Measurements from ENCODE around the gene GATM. TPM values are rescaled to one million over a fixed set of nuclear protein-coding genes. Genes with fewer than 3 reads are reported as not detected.

Gene GATM
- total and polyA plus RNA-seq, 10 of the 15 experiments (the other 5 are each of a cell fraction or from before 2014, with no cell fraction given): 11.7 to 83.1 (median 38.2) TPM

- Histone ChIP-seq H3K9me3 (replicated peaks; ENCODE audit: control insufficient read depth, insufficient read depth, low read length) (no peaks in the 10 kb centered on the region), H2AFZ (ENCODE audit: control insufficient read depth, low read depth, low read length) (no peak overlapping the region), H3K27me3 (replicated peaks in 1 of 2; ENCODE audit: control insufficient read depth in 2 of 2, insufficient read depth in 2 of 2, low read length in 1 of 2) (no peaks in the 10 kb centered on the region), H3K79me2 (ENCODE audit: control insufficient read depth, insufficient read depth, low read length) (no peaks in the 10 kb centered on the region), H3K9ac (ENCODE audit: control insufficient read depth, insufficient read depth, low read length) (no peak overlapping the region), H4K20me1 (ENCODE audit: control insufficient read depth, insufficient read depth) (no peaks in the 10 kb centered on the region), H3K27ac (ENCODE audit: control insufficient read depth, insufficient read depth) (no peak overlapping the region), H3K4me2 (ENCODE audit: control insufficient read depth, insufficient read depth) (no peak overlapping the region), H3K36me3 (ENCODE audit: control insufficient read depth in 2 of 2, insufficient read depth in 2 of 2, low read length in 1 of 2) (no peaks in the 10 kb centered on the region), H3K4me3 (no peak overlapping the region), H3K4me1 (ENCODE audit: control insufficient read depth, insufficient read depth, low read length) (peaks cover 21% of the 10 kb centered on the region)
- ATAC-seq: no peak
- ChIA-PET CTCF (interaction anchor here (1.0 to 8.3 kb wide), 3 partner anchors 85 to 192 kb away, joined by 4 to 211 read pairs (median 67); no protein-coding TSS in a partner anchor), RAD21 (ENCODE audit: unreplicated experiment) (interaction anchor here (1.0 kb wide), 1 partner anchor 193 kb away, joined by 5 read pairs; no protein-coding TSS in a partner anchor), POLR2A (interaction anchor here (0.5 kb wide), 1 partner anchor 85 kb away, joined by 3 read pairs; no protein-coding TSS in a partner anchor), SMC1A (ENCODE audit: uncharacterized antibody, unreplicated experiment) (interaction anchor here (1.0 to 8.7 kb wide), 2 partner anchors 18 to 191 kb away, joined by 3 to 111 read pairs; no protein-coding TSS in a partner anchor)
- in situ Hi-C loops (cut with MboI) (loop anchor here (5.0 kb wide), 2 partner anchors 87 to 192 kb away; no protein-coding TSS in a partner anchor), intact Hi-C loops (cut with micrococcal nuclease; ENCODE audit: unreplicated experiment) (no loop called here)
- DNase-seq (ENCODE audit: low read depth, low spot score): no peak
- BruUV-seq (replicated peaks): no TSS peak
- TF ChIP-seq USF1 (IDR thresholded peaks at IDR 0.05; ENCODE audit: borderline replicate concordance, extremely low read length, insufficient read depth, low read depth, low read length) (no peak), NBN (IDR thresholded peaks at IDR 0.05) (no peak), BACH1 (IDR thresholded peaks at IDR 0.05; ENCODE audit: borderline replicate concordance) (no peak), TCF12 (IDR thresholded peaks at IDR 0.05; ENCODE audit: low read depth, low read length) (no peak), IKZF2 (IDR thresholded peaks at IDR 0.05) (no peak), JUNB (IDR thresholded peaks at IDR 0.05) (no peak), SMAD1 (IDR thresholded peaks at IDR 0.05; ENCODE audit: low read depth, partially characterized antibody) (no peak), POLR2AphosphoS5 (IDR thresholded peaks at IDR 0.05; ENCODE audit: low read length) (no peak), ZBTB4 (CRISPR knock-in tag; IDR thresholded peaks at IDR 0.05) (no peak), BHLHE40 (IDR thresholded peaks at IDR 0.05; ENCODE audit: borderline replicate concordance in 1 of 2, low read depth in 2 of 2, low read length in 1 of 2) (no peak)
- no peak for FAIRE-seq
- WGBS (ENCODE audit: insufficient coverage, insufficient replicate concordance, low lambda C conversion rate, missing lambda C conversion rate): 67% methylated on average over 2 of the region's 2 CpGs
Observed at GRCh38 chr15:45394681-45395080, 16.3 kb upstream of the GATM start.

Data from GM12878 (cell line).